ENCODE data around the gene EHF. TPM values are rescaled to one million over a fixed set of nuclear protein-coding genes. Genes with fewer than 3 reads are reported as not detected.

EHF gene
- polyA plus RNA-seq, 2 donors: 115 to 121 TPM

- no peak overlapping the region for H3K4me3 ChIP-seq (ENCODE audit: low read depth in 1 of 2, low read length in 2 of 2)
- H3K36me3 ChIP-seq (ENCODE audit: control insufficient read depth in 2 of 2, insufficient read depth in 2 of 2, low read length in 1 of 2): no peaks in the 10 kb centered on the region
- H3K4me1 ChIP-seq (ENCODE audit: control insufficient read depth in 2 of 2, insufficient read depth in 2 of 2, low read length in 1 of 2): peaks cover 0 to 2% of the 10 kb centered on the region in 2 donors
- H3K9me3 ChIP-seq (ENCODE audit: control insufficient read depth in 2 of 2, insufficient read depth in 1 of 2, low read depth in 1 of 2, low read length in 1 of 2): no peaks in the 10 kb centered on the region
- no peaks in the 10 kb centered on the region for H3K27me3 ChIP-seq (ENCODE audit: control insufficient read depth in 1 of 2, insufficient read depth in 2 of 2, low read length in 2 of 2)
- WGBS, 2 donors: 92 to 94% methylated on average over 2 of the region's 2 CpGs
- H3K27ac ChIP-seq (ENCODE audit: low read depth in 2 of 2, low read length in 1 of 2): no peak overlapping the region
Measured at GRCh38 chr11:34618406-34618805, 2.5 kb upstream of the EHF start.

GRCh38 chr11:34619062-34619516 is 1.8 kb upstream of the EHF start:
- H3K27ac ChIP-seq (ENCODE audit: low read depth in 2 of 2, low read length in 1 of 2): peak overlapping the region; percentile 70 to 88
- H3K27me3 ChIP-seq (ENCODE audit: control insufficient read depth in 1 of 2, insufficient read depth in 2 of 2, low read length in 2 of 2): no peaks in the 10 kb centered on the region
- no peaks in the 10 kb centered on the region for H3K9me3 ChIP-seq (ENCODE audit: control insufficient read depth in 2 of 2, insufficient read depth in 1 of 2, low read depth in 1 of 2, low read length in 1 of 2)
- H3K4me1 ChIP-seq (ENCODE audit: control insufficient read depth in 2 of 2, insufficient read depth in 2 of 2, low read length in 1 of 2): peaks cover 0 to 2% of the 10 kb centered on the region in 2 donors
- WGBS, 2 donors: 74 to 76% methylated on average over 2 of the region's 2 CpGs
- peaks cover 0 to under 1% of the 10 kb centered on the region in 2 donors for H3K36me3 ChIP-seq (ENCODE audit: control insufficient read depth in 2 of 2, insufficient read depth in 2 of 2, low read length in 1 of 2)
- no peak overlapping the region for H3K4me3 ChIP-seq (ENCODE audit: low read depth in 1 of 2, low read length in 2 of 2)

- peak overlapping the region; percentile 88 to 95 for H3K27ac ChIP-seq (ENCODE audit: low read depth in 2 of 2, low read length in 1 of 2)
- H3K9me3 ChIP-seq (ENCODE audit: control insufficient read depth in 2 of 2, insufficient read depth in 1 of 2, low read depth in 1 of 2, low read length in 1 of 2): no peaks in the 10 kb centered on the region
- H3K4me1 ChIP-seq (ENCODE audit: control insufficient read depth in 2 of 2, insufficient read depth in 2 of 2, low read length in 1 of 2): peaks cover 0 to 3% of the 10 kb centered on the region in 2 donors
- no peaks in the 10 kb centered on the region for H3K27me3 ChIP-seq (ENCODE audit: control insufficient read depth in 1 of 2, insufficient read depth in 2 of 2, low read length in 2 of 2)
- 61 to 62% methylated on average over 2 of the region's 2 CpGs for WGBS, 2 donors
- peaks cover 0 to 1% of the 10 kb centered on the region in 2 donors for H3K36me3 ChIP-seq (ENCODE audit: control insufficient read depth in 2 of 2, insufficient read depth in 2 of 2, low read length in 1 of 2)
- peak overlapping the region; percentile 13 to 45 for H3K4me3 ChIP-seq (ENCODE audit: low read depth in 1 of 2, low read length in 2 of 2)
Measured at GRCh38 chr11:34620202-34620601, 691 bp upstream of the EHF start.

GRCh38 chr11:34621876-34622275 is 983 bp downstream of the EHF start:
- H3K27me3 ChIP-seq (ENCODE audit: control insufficient read depth in 1 of 2, insufficient read depth in 2 of 2, low read length in 2 of 2): no peaks in the 10 kb centered on the region
- peaks cover 0 to 1% of the 10 kb centered on the region in 2 donors for H3K36me3 ChIP-seq (ENCODE audit: control insufficient read depth in 2 of 2, insufficient read depth in 2 of 2, low read length in 1 of 2)
- H3K4me3 ChIP-seq (ENCODE audit: low read depth in 1 of 2, low read length in 2 of 2): peak overlapping the region; percentile 46 to 91
- peaks cover 0 to 6% of the 10 kb centered on the region in 2 donors for H3K4me1 ChIP-seq (ENCODE audit: control insufficient read depth in 2 of 2, insufficient read depth in 2 of 2, low read length in 1 of 2)
- no peaks in the 10 kb centered on the region for H3K9me3 ChIP-seq (ENCODE audit: control insufficient read depth in 2 of 2, insufficient read depth in 1 of 2, low read depth in 1 of 2, low read length in 1 of 2)
- WGBS, 2 donors: 58 to 64% methylated on average over 2 of the region's 2 CpGs
- H3K27ac ChIP-seq (ENCODE audit: low read depth in 2 of 2, low read length in 1 of 2): peak overlapping the region; percentile 84 to 92

- peak overlapping the region; percentile 60 to 85 for H3K27ac ChIP-seq (ENCODE audit: low read depth in 2 of 2, low read length in 1 of 2)
- H3K36me3 ChIP-seq (ENCODE audit: control insufficient read depth in 2 of 2, insufficient read depth in 2 of 2, low read length in 1 of 2): peaks cover 0 to 1% of the 10 kb centered on the region in 2 donors
- 62 to 75% methylated on average over 9 of the region's 9 CpGs for WGBS, 2 donors
- peaks cover 0 to 4% of the 10 kb centered on the region in 2 donors for H3K4me1 ChIP-seq (ENCODE audit: control insufficient read depth in 2 of 2, insufficient read depth in 2 of 2, low read length in 1 of 2)
- no peaks in the 10 kb centered on the region for H3K27me3 ChIP-seq (ENCODE audit: control insufficient read depth in 1 of 2, insufficient read depth in 2 of 2, low read length in 2 of 2)
- H3K9me3 ChIP-seq (ENCODE audit: control insufficient read depth in 2 of 2, insufficient read depth in 1 of 2, low read depth in 1 of 2, low read length in 1 of 2): no peaks in the 10 kb centered on the region
- H3K4me3 ChIP-seq (ENCODE audit: low read depth in 1 of 2, low read length in 2 of 2): peak overlapping the region; percentile 51 to 91
Measured at GRCh38 chr11:34623463-34623862, 2.6 kb downstream of the EHF start.

- H3K4me1 ChIP-seq (ENCODE audit: control insufficient read depth in 2 of 2, insufficient read depth in 2 of 2, low read length in 1 of 2): peaks cover 0 to 4% of the 10 kb centered on the region in 2 donors
- no peaks in the 10 kb centered on the region for H3K27me3 ChIP-seq (ENCODE audit: control insufficient read depth in 1 of 2, insufficient read depth in 2 of 2, low read length in 2 of 2)
- peak overlapping the region; percentile 51 to 91 for H3K4me3 ChIP-seq (ENCODE audit: low read depth in 1 of 2, low read length in 2 of 2)
- peak overlapping the region; percentile 60 to 85 for H3K27ac ChIP-seq (ENCODE audit: low read depth in 2 of 2, low read length in 1 of 2)
- no peaks in the 10 kb centered on the region for H3K9me3 ChIP-seq (ENCODE audit: control insufficient read depth in 2 of 2, insufficient read depth in 1 of 2, low read depth in 1 of 2, low read length in 1 of 2)
- 45 to 61% methylated on average over 10 of the region's 10 CpGs for WGBS, 2 donors
- peaks cover 0 to 1% of the 10 kb centered on the region in 2 donors for H3K36me3 ChIP-seq (ENCODE audit: control insufficient read depth in 2 of 2, insufficient read depth in 2 of 2, low read length in 1 of 2)
Measured at GRCh38 chr11:34624069-34624468, 3.2 kb downstream of the EHF start.

GRCh38 chr11:34625576-34625975 is 4.7 kb downstream of the EHF start:
- Histone ChIP-seq H3K36me3 (ENCODE audit: control insufficient read depth in 2 of 2, insufficient read depth in 2 of 2, low read length in 1 of 2) (peaks cover 0 to 1% of the 10 kb centered on the region in 2 donors), H3K27me3 (ENCODE audit: control insufficient read depth in 1 of 2, insufficient read depth in 2 of 2, low read length in 2 of 2) (no peaks in the 10 kb centered on the region), H3K4me1 (ENCODE audit: control insufficient read depth in 2 of 2, insufficient read depth in 2 of 2, low read length in 1 of 2) (peaks cover 0 to 4% of the 10 kb centered on the region in 2 donors), H3K27ac (ENCODE audit: low read depth in 2 of 2, low read length in 1 of 2) (peak overlapping the region; percentile 69 to 73), H3K9me3 (ENCODE audit: control insufficient read depth in 2 of 2, insufficient read depth in 1 of 2, low read depth in 1 of 2, low read length in 1 of 2) (no peaks in the 10 kb centered on the region), H3K4me3 (ENCODE audit: low read depth in 1 of 2, low read length in 2 of 2) (peak overlapping the region; percentile 40 to 91)
- WGBS, 2 donors: 78 to 79% methylated on average over 4 of the region's 4 CpGs

GRCh38 chr11:34626393-34626792 is 5.5 kb downstream of the EHF start:
- H3K36me3 ChIP-seq (ENCODE audit: control insufficient read depth in 2 of 2, insufficient read depth in 2 of 2, low read length in 1 of 2): peaks cover 0 to 1% of the 10 kb centered on the region in 2 donors
- H3K4me1 ChIP-seq (ENCODE audit: control insufficient read depth in 2 of 2, insufficient read depth in 2 of 2, low read length in 1 of 2): peaks cover 0 to 4% of the 10 kb centered on the region in 2 donors
- H3K9me3 ChIP-seq (ENCODE audit: control insufficient read depth in 2 of 2, insufficient read depth in 1 of 2, low read depth in 1 of 2, low read length in 1 of 2): no peaks in the 10 kb centered on the region
- peak overlapping the region in 1 of 2 donors; percentile 45 for H3K27ac ChIP-seq (ENCODE audit: low read depth in 2 of 2, low read length in 1 of 2)
- H3K27me3 ChIP-seq (ENCODE audit: control insufficient read depth in 1 of 2, insufficient read depth in 2 of 2, low read length in 2 of 2): no peaks in the 10 kb centered on the region
- peak overlapping the region; percentile 25 to 91 for H3K4me3 ChIP-seq (ENCODE audit: low read depth in 1 of 2, low read length in 2 of 2)

GRCh38 chr11:34627197-34627596 is 6.3 kb downstream of the EHF start:
- Histone ChIP-seq H3K4me3 (ENCODE audit: low read depth in 1 of 2, low read length in 2 of 2) (peak overlapping the region; percentile 18 to 91), H3K36me3 (ENCODE audit: control insufficient read depth in 2 of 2, insufficient read depth in 2 of 2, low read length in 1 of 2) (peaks cover 0 to 1% of the 10 kb centered on the region in 2 donors), H3K9me3 (ENCODE audit: control insufficient read depth in 2 of 2, insufficient read depth in 1 of 2, low read depth in 1 of 2, low read length in 1 of 2) (no peaks in the 10 kb centered on the region), H3K27ac (ENCODE audit: low read depth in 2 of 2, low read length in 1 of 2) (peak overlapping the region; percentile 37 to 59), H3K4me1 (ENCODE audit: control insufficient read depth in 2 of 2, insufficient read depth in 2 of 2, low read length in 1 of 2) (peaks cover 0 to 4% of the 10 kb centered on the region in 2 donors), H3K27me3 (ENCODE audit: control insufficient read depth in 1 of 2, insufficient read depth in 2 of 2, low read length in 2 of 2) (no peaks in the 10 kb centered on the region)
- WGBS, 2 donors: 44 to 69% methylated on average over 1 of the region's 1 CpG

- Histone ChIP-seq H3K36me3 (ENCODE audit: control insufficient read depth in 2 of 2, insufficient read depth in 2 of 2, low read length in 1 of 2) (no peaks in the 10 kb centered on the region), H3K27ac (ENCODE audit: low read depth in 2 of 2, low read length in 1 of 2) (peak overlapping the region; percentile 44 to 72), H3K9me3 (ENCODE audit: control insufficient read depth in 2 of 2, insufficient read depth in 1 of 2, low read depth in 1 of 2, low read length in 1 of 2) (no peaks in the 10 kb centered on the region), H3K4me3 (ENCODE audit: low read depth in 1 of 2, low read length in 2 of 2) (peak overlapping the region in 1 of 2 donors; percentile 38), H3K4me1 (ENCODE audit: control insufficient read depth in 2 of 2, insufficient read depth in 2 of 2, low read length in 1 of 2) (peaks cover 3 to 7% of the 10 kb centered on the region in 2 donors), H3K27me3 (ENCODE audit: control insufficient read depth in 1 of 2, insufficient read depth in 2 of 2, low read length in 2 of 2) (no peaks in the 10 kb centered on the region)
Measured at GRCh38 chr11:34629711-34630110, 8.8 kb downstream of the EHF start.

Data from esophagus (tissue), 2 donors.